Endothelial cell of umbilical vein (primary cell): ENCODE data around the gene ATXN7L2.

Experiments used
- CTCF ChIP-seq, 2 donors: IDR thresholded peaks; 1 replicate in 1 of 2; 2 replicates in 1 of 2; pipeline ENCODE4 v1.5.1; 2011; ENCODE audit warnings: low read length in 2 of 2, mild to moderate bottlenecking in 2 of 2, moderate library complexity in 2 of 2, control low read depth in 1 of 2, inconsistent platforms in 1 of 2, low read depth in 1 of 2; ENCODE audit not compliant: insufficient read depth in 1 of 2; ENCODE audit errors: extremely low read depth in 1 of 2
- MAX ChIP-seq: IDR thresholded peaks from 2 replicates; pipeline ENCODE4 v1.6.1; 2011; ENCODE audit not compliant: insufficient read depth, insufficient read length
- POLR2A ChIP-seq: IDR thresholded peaks from 2 replicates; pipeline ENCODE4 v1.6.1; 2012; ENCODE audit warnings: low read depth, mild to moderate bottlenecking, control low read depth, low read length

DNA sequence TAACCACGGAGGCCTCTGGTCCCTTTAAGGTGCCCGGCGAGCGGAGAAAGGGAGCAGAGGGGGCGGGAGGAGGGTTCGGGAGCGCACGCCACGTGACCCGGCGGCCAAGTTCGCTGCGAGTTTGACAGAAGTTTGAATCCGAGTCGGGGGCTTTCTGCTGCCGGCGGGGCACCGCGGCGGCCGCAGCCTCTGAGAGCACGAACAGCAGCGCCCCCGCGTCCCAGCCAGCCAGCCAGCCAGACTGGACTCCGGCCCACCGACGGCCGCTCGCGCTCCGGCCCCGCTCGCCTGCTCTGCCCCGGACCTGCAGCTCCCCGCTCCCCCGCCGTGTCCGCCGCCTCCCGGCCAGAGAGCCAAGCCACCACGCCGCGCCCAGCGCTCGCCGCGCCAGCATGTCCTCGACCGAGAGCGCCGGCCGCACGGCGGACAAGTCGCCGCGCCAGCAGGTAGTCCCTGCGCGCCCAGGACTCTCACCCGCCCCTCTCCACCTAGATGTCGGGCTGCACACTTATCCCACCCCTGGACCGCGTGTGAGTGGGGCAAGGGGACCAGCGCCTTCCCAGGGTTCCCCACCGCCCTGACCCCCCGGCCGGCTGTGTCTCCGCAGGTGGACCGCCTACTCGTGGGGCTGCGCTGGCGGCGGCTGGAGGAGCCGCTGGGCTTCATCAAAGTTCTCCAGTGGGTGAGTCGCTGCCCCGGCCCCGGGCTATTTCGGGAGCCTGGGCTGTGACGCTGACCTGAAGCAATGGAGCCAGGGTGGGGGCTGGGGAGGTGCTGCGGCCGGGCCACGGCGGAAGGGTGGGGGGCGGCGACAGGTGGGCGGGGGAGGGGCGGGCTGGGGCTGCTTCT, 17.0 kb upstream of the ATXN7L2 start, which contains the start of gene SYPL2:
- no peak for TF ChIP-seq CTCF (IDR thresholded peaks at IDR 0.05; ENCODE audit: extremely low read depth in 1 of 2, insufficient read depth in 1 of 2, low read depth in 1 of 2, low read length in 2 of 2)
- no peak for TF ChIP-seq POLR2A
- no peak for TF ChIP-seq MAX
